OCI-LY1 (cell line): ENCODE results near the gene BLM.

Experiments
- H2AFZ ChIP-seq: fragments of 200-600 bp; sonication (generic), shearing (Covaris generic); 2 replicates; pipeline ENCODE4 v1.6.0; 2014; ENCODE audit warnings: antibody characterized with exemption, mild to moderate bottlenecking, low read length
- H3F3A ChIP-seq: fragments of 200-600 bp; sonication (generic), shearing (Covaris generic); 2 replicates; pipeline ENCODE4 v1.6.0; 2014; ENCODE audit warnings: mild to moderate bottlenecking, antibody characterized with exemption, low read length, moderate library complexity; ENCODE audit not compliant: insufficient read depth
- H3K27ac ChIP-seq: fragments of 200-600 bp; sonication (generic); 2 replicates; pipeline ENCODE4 v1.5.1; 2014; ENCODE audit warnings: low read length, mixed run types, mild to moderate bottlenecking, low read depth; ENCODE audit not compliant: poor library complexity, severe bottlenecking
- H3K27me3 ChIP-seq: fragments of 200-600 bp; sonication (generic); 2 replicates; pipeline ENCODE4 v1.6.0; 2014; ENCODE audit warnings: antibody characterized with exemption, mild to moderate bottlenecking, low read length, moderate library complexity; ENCODE audit not compliant: insufficient read depth
- H3K36me3 ChIP-seq: fragments of 200-600 bp; sonication (generic); 2 replicates; pipeline ENCODE4 v1.6.1; 2014; ENCODE audit warnings: mild to moderate bottlenecking, antibody characterized with exemption, low read length, moderate library complexity, mixed read lengths; ENCODE audit not compliant: insufficient read depth
- H3K4me1 ChIP-seq: fragments of 200-600 bp; sonication (generic); 2 replicates; pipeline ENCODE4 v1.5.1; 2014; ENCODE audit warnings: mild to moderate bottlenecking, low read length, moderate library complexity; ENCODE audit not compliant: insufficient read depth, severe bottlenecking
- H3K4me2 ChIP-seq: fragments of 200-600 bp; sonication (generic), shearing (Covaris generic); 2 replicates; pipeline ENCODE4 v1.6.1; 2014; ENCODE audit warnings: low read length
- H3K4me3 ChIP-seq: fragments of 200-600 bp; sonication (generic); 2 replicates; pipeline ENCODE4 v1.5.1; 2014; ENCODE audit warnings: low read length, low read depth, mild to moderate bottlenecking, mixed read lengths; ENCODE audit not compliant: poor library complexity, severe bottlenecking
- H3K79me2 ChIP-seq: fragments of 200-600 bp; shearing (Covaris generic); 2 replicates; pipeline ENCODE4 v1.6.1; 2016; ENCODE audit warnings: mixed run types, low read length, mixed read lengths; ENCODE audit not compliant: insufficient read depth
- H3K9ac ChIP-seq: fragments of 200-600 bp; sonication (generic), shearing (Covaris generic); 2 replicates; pipeline ENCODE4 v1.6.1; 2014; ENCODE audit warnings: mild to moderate bottlenecking, low read length, mixed read lengths
- H3K9me2 ChIP-seq: fragments of 200-600 bp; sonication (generic), shearing (Covaris generic); 2 replicates; pipeline ENCODE4 v1.6.1; 2014; ENCODE audit warnings: low read depth, mild to moderate bottlenecking, low read length, mixed read lengths
- H3K9me3 ChIP-seq: fragments of 200-600 bp; shearing (Covaris generic); 2 replicates; pipeline ENCODE4 v1.6.1; 2014; ENCODE audit warnings: low read length, mixed read lengths
- H4K20me1 ChIP-seq: fragments of 200-600 bp; sonication (generic), shearing (Covaris generic); 2 replicates; pipeline ENCODE4 v1.6.0; 2016; ENCODE audit warnings: mild to moderate bottlenecking, low read length; ENCODE audit not compliant: insufficient read depth
- EZH2 ChIP-seq: fragments of 200-600 bp; sonication (generic), shearing (Covaris generic); IDR thresholded peaks from 2 replicates; pipeline ENCODE4 v1.8.0; 2017; ENCODE audit warnings: borderline replicate concordance, mixed run types, mild to moderate bottlenecking, antibody characterized with exemption, low read length, moderate library complexity, mixed read lengths
- TF ChIP-seq, protein P1 (sequence below): fragments of 200-600 bp; sonication (generic), shearing (Covaris generic); IDR thresholded peaks from 2 replicates; pipeline ENCODE4 v1.5.1; 2017; ENCODE audit warnings: mild to moderate bottlenecking, antibody characterized with exemption, low read length, moderate library complexity, mixed read lengths

BLM gene

DNA sequence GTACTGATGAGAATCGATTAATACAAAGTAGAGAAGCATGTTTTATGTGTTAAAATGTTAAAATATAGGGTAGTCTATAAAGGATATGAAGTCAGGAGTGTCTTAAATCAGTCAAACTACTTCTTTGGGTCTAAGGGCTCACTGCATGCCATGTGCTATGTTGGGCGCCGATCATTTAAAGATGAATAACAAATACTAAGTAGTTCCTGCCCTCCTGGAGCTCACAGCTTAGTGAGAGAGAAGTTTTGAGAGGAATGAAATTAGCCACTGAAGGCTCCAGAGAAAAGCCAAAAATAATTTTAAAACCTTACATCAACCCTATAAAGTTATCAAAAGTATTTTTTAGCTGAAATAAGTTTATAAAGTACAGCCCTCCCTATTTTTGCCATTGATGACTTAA lies 44.5 kb downstream of the BLM start:
- no peaks in the 10 kb centered on the region for H3K9me2 ChIP-seq
- H3K36me3 ChIP-seq: peaks cover 80% of the 10 kb centered on the region
- H3K9me3 ChIP-seq: no peaks in the 10 kb centered on the region
- H3K4me2 ChIP-seq: no peak overlapping the region
- no peaks in the 10 kb centered on the region for H3K79me2 ChIP-seq
- no peak overlapping the region for H2AFZ ChIP-seq
- no peaks in the 10 kb centered on the region for H3K4me1 ChIP-seq
- no peaks in the 10 kb centered on the region for H3K27me3 ChIP-seq
- no peak overlapping the region for H3K27ac ChIP-seq
- H4K20me1 ChIP-seq: no peaks in the 10 kb centered on the region
- no peaks in the 10 kb centered on the region for H3F3A ChIP-seq
- H3K9ac ChIP-seq: no peak overlapping the region
- H3K4me3 ChIP-seq: no peak overlapping the region
- TF ChIP-seq, protein P1, sequence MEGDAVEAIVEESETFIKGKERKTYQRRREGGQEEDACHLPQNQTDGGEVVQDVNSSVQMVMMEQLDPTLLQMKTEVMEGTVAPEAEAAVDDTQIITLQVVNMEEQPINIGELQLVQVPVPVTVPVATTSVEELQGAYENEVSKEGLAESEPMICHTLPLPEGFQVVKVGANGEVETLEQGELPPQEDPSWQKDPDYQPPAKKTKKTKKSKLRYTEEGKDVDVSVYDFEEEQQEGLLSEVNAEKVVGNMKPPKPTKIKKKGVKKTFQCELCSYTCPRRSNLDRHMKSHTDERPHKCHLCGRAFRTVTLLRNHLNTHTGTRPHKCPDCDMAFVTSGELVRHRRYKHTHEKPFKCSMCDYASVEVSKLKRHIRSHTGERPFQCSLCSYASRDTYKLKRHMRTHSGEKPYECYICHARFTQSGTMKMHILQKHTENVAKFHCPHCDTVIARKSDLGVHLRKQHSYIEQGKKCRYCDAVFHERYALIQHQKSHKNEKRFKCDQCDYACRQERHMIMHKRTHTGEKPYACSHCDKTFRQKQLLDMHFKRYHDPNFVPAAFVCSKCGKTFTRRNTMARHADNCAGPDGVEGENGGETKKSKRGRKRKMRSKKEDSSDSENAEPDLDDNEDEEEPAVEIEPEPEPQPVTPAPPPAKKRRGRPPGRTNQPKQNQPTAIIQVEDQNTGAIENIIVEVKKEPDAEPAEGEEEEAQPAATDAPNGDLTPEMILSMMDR: no peak
- TF ChIP-seq EZH2: no peak

DNA sequence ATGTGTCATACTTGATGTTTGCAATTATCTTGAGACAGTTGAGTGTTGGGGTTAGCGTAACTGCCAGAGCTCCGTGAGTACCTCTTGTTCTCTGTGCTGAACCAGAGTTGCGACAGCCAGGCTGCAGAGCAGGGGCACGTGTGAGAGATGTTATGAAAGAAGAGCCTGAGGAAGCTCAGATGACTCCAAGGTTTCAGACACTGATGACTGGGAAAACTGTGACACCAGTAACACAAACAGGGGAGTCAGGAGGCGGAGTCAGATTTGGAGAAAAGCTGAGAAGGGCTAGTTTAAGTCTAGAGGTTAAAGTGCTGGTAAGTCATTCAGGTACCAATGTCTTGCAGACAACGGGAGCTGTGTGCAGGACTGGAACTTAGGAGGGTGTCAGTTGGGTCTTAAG lies 45.0 kb downstream of the BLM start:
- Histone ChIP-seq H3K9me3 (no peaks in the 10 kb centered on the region), H3F3A (no peaks in the 10 kb centered on the region), H4K20me1 (no peaks in the 10 kb centered on the region), H3K9ac (no peak overlapping the region), H3K9me2 (no peaks in the 10 kb centered on the region), H3K36me3 (peaks cover 79% of the 10 kb centered on the region), H3K79me2 (no peaks in the 10 kb centered on the region), H3K4me2 (no peak overlapping the region), H2AFZ (no peak overlapping the region), H3K4me1 (no peaks in the 10 kb centered on the region), H3K4me3 (no peak overlapping the region), H3K27me3 (no peaks in the 10 kb centered on the region), H3K27ac (no peak overlapping the region)
- TF ChIP-seq EZH2: no peak
- TF ChIP-seq, protein P1: no peak

DNA sequence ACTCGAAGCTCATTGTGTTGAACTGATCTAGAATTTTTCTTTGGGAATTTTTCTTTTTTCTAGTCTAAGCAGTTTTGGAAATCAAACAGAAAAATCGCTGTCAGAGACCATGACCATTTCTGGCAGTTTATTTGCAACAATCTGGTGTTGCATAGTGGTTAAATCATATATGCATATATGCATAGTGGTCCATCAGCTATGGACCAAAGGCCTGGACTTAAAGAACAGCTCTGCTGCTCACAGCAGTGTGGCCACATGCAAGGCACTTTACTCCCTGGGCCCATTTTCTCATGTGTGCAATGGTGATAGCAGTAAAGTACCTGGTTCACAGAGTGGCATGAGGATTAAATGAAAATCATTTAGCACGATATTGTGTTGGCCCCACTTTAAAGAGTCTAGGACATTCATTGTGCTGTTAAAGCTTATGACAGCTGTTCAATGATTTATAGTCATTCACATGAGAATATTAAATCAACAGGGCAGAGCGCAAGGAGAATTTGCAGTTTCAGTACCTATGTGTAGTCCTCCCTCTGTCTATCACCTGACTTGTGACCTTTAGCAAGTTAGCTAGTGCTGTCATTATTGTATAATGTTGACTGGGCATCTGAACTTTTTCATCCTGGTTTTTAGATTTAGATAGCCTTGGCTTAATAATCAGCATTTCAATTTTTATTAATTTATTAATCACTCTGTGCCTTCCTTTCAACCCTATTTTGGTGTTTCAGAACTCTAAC lies 46.4 kb downstream of the BLM start:
- peaks cover 76% of the 10 kb centered on the region for H3K36me3 ChIP-seq
- no peak for TF ChIP-seq EZH2
- TF ChIP-seq, protein P1: no peak

More for the DNA sequence above, 46.4 kb downstream of the BLM start:
- Histone ChIP-seq H3K27ac (no peak overlapping the region), H3K9me2 (no peaks in the 10 kb centered on the region), H3K79me2 (no peaks in the 10 kb centered on the region), H3K27me3 (no peaks in the 10 kb centered on the region), H4K20me1 (no peaks in the 10 kb centered on the region), H3K4me1 (no peaks in the 10 kb centered on the region), H3F3A (no peaks in the 10 kb centered on the region), H3K4me3 (no peak overlapping the region), H3K9ac (no peak overlapping the region), H2AFZ (no peak overlapping the region), H3K9me3 (no peaks in the 10 kb centered on the region), H3K4me2 (no peak overlapping the region)
